ENCODE data around the gene SLC25A39. TPM values are rescaled to one million over a fixed set of nuclear protein-coding genes. Genes with fewer than 3 reads are reported as not detected.
A peak's percentile ranks its signal among the peaks of the same experiment; 100 is the strongest.

Gene SLC25A39
- total RNA-seq, 1 donor from 2014 or later, result 78.6 TPM

DNA sequence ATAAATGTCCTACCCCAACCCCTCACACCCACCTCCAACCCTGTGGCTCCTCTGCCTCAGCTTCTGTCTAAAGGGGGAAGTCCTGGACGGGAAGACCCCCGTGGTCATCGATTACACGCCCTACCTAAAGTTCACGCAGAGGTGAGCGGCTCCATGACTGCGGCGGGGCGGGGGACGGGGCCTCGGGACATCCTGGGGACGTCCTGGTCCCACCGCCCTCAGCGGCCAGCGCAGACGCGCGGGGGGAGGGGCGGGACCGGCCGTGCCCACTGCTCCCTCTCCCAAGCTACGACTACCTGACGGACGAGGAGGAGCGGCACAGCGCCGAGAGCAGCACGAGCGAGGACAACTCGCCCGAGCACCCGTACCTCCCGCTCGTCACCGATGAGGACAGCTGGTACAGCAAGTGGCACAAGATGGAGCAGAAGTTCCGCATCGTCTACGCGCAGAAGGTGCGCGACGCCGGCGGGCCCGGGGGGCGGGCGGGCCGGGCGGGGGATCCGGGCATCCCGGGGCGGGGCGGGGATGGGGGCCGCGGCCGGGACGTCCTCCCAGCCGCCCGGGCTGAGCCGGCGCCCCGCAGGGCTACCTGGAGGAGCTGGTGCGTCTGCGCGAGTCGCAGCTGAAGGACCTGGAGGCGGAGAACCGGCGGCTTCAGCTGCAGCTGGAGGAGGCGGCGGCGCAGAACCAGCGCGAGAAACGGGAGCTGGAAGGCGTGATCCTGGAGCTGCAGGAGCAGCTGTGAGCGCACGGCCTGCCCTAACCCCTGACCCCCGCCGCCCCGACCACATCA, 9.6 kb downstream of the SLC25A39 start:
- DNase-seq (ENCODE audit: low spot score) (no peak), ATAC-seq (no peak)

DNA sequence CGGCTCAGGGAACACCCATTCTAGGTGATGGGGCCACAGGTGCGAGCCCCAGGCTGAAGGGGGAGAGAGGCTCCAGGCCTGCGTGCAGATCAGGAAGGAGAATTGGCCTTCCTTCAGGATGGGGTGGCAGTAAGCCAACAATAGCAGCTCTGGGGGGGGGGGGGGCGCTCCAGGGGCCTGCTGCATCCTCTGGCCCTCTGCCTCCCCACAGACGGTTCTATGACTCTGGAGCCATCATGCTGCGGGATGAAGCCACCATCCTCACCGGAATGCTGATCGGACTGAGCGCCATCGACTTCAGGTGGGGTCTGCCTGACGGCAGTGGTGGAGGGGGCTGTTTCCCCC, 10.1 kb downstream of the SLC25A39 start:
- DNase-seq (ENCODE audit: low spot score), result no peak
- no peak for ATAC-seq

DNA sequence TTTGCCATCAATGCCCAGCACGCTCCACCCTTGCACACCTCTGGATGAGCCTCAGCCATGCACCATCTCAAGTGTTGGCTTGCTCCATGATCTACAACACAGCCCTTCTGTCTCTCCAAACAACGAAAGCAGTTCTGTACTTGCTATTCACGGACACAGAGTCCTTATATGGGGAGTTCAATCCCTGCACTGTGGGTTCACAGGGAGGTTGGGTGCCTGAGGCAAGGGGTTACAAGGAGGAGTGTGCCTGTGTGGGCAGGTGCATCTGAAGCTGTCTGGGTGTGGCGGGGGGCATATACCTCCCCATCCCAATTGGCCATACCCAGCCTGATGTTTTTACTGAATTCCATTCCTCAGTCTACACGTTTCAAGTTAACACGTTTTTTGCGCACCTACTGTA, 10.6 kb downstream of the SLC25A39 start:
- no peak for DNase-seq (ENCODE audit: low spot score)
- no peak for ATAC-seq

DNA sequence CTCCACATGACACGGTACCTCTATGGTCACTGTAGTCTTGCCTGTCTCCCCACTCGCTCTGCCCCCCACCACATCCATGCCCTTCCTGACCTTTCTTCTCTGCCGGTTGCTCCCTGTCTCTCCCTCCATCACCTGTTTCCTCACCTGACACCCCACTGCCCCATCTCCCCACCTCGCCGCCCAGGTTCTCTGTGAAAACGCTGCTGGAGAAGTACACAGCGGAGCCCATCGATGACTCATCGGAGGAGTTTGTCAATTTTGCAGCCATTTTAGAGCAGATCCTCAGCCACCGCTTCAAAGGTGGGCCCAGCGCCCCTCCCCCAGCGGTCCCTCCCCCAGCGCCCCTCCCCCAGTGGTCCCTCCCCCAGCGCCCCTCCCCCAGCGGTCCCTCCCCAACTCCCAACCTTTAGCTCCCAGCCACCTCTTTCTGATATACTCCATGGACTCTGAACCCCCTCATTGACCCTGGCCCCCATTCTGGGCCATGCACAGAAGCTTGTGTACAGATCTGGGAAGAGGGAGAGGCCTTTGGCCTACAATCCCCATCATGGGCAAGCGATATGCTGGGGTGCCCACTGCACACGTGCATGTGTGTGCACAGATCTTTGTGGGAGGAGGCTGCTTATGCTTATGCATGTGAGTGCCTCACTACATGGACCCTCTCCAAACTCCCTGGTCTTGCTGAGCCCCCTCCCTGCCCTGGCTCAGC, 12.1 kb downstream of the SLC25A39 start:
- ATAC-seq (no peak), DNase-seq (ENCODE audit: low spot score) (no peak)

DNA sequence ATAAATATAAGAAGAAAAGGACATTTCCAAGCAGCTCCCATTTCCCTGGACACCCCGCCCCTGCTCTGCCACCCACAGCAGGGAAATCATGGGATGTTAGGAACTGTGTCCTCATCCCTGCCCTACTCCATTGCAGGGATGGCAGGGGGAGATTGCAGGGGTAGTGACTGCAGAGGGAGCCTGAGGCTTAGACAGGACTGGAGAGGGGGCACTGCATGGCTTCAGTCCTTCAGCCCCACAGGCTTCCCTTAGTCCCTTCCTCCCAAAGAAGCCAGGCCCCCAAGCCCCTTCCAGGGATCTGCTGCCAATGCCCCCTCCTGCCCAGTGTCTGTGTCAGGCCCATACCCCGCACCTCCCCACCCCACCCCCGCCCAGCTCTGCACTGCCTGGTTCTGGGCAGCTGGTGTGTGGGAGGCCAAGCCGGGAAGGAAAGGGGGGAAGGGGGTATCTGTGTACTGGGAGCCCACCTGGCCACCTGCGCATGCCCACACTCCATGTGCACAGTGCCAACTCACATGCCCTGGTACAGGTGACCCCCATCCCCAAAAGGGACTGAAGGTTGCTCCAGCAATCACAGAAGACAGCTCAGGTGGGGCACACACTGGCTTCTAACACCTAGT, 13.0 kb downstream of the SLC25A39 start:
- ATAC-seq, result no peak

DNA sequence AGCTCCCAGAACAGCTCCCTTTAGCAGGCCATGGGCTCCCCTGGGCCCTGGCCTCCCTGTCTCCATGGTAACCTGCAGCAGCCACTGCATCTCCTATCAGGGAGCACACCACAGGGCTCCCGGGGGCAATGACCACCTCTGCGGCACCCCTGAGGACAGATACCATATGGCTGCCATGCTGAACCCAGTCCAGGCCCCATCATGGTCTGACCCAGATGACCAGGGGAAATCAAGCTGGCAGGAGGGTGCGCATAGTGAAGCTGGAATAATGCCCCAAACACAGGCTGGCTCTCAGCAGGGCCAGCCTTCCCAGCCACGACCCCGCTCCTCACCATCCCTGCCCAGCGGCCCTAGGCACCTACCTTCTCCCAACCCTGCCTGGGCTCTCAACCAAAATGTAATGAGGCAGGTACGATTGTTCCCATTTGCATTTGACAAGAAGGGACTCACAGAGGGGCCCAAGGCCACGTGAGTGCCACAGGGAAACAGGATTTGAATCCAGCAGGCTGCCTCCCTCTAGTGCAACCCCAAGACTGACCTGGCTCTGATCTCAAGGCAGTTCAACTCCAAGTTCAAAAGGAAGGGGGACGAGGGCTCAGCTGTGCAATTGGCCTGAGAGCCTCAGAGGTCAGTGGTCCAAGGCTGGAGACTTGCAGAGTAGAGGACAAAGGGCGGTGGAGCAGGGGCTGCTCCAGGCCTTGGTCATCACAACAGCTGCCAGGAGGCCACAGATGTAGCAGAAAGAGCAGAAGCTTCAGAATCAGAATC, 13.8 kb downstream of the SLC25A39 start:
- DNase-seq (ENCODE audit: low spot score) (no peak), ATAC-seq (no peak)

More for the DNA sequence above, 13.0 kb downstream of the SLC25A39 start:
- no peak for DNase-seq (ENCODE audit: low spot score)

DNA sequence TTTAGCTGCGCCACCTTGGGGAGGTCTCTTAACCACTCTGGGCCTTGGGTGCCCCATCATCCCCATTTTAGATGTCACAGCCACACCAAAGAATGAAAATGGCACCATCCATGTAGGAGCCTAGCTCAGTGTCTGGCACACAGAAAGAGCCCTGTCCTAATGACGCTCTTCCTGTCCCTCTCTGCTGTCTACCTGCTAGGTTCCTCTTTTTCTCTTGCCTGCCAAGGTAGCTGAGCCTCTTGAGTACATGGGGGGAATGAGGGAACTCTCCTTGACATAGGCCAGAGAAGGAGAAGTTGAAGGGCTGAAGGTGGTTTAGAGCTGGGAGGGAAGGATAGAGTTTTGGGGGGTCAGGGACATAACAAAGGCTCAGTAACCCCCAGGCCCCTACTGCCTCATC, 14.4 kb downstream of the SLC25A39 start:
- no peak for DNase-seq (ENCODE audit: low spot score)
- no peak for ATAC-seq

DNA sequence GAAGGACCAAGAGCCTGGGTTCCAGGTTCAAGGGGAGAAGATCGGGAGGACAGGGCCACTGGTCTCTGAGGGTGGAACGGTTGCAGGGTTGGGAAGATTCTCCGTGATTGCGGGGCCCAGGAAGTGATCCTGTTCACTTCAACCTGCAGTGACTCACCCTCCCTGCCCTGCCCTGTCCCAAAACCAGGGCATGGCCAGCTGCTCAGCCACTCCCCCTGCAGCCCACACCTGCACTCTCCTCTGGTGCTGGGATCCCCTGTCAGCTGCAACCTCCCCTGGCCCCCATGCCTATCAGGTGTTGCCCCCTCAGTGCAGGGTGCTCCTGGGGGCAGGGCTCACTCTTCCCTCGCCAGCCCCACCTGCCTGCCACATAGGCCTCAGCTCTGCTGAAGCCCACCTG, 15.2 kb downstream of the SLC25A39 start:
- no peak for DNase-seq (ENCODE audit: low spot score)

DNA sequence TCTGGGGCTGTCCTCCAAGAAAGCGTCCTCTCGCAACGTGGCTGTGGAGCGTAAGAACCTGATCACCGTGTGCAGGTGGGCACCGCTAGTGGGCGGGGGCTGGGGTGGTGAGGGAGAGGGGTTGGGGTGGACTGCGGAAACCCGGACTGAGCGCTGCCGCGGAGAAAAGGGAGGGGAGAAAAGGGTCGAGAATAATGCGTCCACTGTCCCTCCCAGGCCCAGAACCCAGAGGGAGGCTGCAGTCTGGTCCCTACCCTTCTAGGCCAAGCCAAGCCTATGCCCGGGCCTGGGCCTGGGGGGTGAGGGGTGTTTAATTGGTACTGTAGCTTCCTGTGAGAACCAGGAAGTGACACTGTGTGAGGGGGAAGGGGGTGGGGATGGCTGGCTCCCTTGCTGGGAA, 15.8 kb downstream of the SLC25A39 start:
- ATAC-seq, result no peak
- no peak for DNase-seq (ENCODE audit: low spot score)

More for the DNA sequence above, 15.2 kb downstream of the SLC25A39 start:
- no peak for ATAC-seq

DNA sequence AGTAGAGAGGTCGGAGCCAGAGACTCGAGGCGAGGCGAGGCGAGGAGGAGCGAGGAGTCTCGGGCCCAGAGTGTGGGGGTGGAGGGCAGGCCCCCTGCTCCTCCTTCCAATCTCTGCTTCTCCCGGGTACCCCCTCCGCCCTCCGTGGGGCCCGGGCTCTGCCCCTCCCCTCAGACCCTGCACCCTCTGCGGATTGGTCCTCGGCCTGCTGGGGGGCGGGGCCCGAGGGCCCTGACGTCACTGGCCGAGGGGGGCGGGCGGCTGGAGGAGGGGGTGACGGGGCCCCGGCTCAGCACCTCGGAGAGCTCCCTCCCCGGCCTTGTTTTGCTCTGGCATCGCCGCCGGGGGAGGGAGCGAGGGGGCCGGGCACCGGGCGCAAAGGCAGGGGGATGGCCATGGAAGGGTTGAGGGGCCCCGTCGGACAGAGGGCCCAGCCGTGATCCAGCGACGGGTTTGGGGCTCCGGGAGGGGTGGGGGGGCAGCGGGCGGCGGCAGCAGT, 16.3 kb downstream of the SLC25A39 start, which contains the start of gene RUNDC3A:
RUNDC3A (plus strand) TSS at position 282 of the 499 bp plus-strand sequence. CDS start 232 bp downstream, outside the sequence.
- DNase-seq (ENCODE audit: low spot score) (peak; percentile 59), ATAC-seq (peak; percentile 87)

DNA sequence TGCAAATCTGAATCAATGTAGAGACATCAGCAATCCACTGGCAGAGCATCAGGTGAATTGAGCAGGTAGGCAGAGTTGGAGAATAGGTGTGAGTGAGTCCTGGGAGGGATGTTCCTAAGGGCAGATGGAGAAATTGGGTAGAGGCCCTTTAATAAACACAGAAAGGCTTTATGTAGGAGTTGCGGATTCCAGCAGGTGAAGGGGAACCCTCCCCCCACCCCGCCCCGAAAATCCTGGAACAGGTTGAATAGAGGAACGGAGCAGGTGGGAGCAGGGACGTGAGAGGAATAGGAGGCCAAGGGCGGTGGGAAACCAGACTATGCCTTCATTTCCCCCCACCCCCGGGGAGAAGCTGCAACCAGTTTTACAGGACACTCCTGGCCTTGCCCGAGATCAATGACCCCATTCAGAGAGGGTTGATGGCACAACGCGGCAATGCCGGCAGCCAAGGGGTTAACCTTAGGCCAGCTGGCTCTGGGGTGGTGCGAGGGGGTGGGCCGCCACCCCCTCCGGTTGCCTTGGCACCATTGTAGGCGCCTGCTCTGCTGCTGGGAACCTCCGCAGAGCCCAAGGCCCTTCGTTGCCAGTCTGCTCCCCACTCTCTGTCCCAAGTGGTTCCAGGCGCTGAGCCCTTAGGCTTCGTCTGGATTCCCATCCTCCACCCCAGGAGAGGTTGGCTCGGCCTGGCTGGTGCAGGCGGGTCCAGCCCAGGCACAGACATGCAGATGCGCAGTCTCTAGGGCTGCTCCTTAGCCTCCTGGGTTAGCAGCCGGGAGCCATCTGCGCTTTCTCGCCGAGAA, 17.0 kb downstream of the SLC25A39 start:
- no peak for DNase-seq (ENCODE audit: low spot score)
- peak; percentile 72 for ATAC-seq

DNA sequence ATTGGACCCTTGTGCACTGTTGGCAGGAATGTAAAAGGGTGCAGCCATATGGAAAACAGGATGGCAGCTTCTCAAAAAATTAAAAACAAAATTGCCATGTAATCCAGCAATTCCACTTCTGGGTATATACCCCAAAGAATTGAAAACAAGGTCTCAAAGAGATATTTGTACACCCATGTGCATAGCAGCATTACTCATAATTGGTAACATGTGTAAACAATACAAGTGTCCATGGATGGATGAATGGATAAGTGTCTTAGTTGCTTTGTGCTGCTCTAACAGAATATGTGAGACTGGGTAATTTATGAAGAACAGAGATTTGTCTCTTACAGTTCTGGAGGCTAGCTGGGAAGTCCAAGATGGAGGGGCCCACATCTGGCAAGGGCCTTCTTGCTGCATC, 20.0 kb downstream of the SLC25A39 start:
- DNase-seq (ENCODE audit: low spot score), result no peak
- ATAC-seq, result no peak

DNA sequence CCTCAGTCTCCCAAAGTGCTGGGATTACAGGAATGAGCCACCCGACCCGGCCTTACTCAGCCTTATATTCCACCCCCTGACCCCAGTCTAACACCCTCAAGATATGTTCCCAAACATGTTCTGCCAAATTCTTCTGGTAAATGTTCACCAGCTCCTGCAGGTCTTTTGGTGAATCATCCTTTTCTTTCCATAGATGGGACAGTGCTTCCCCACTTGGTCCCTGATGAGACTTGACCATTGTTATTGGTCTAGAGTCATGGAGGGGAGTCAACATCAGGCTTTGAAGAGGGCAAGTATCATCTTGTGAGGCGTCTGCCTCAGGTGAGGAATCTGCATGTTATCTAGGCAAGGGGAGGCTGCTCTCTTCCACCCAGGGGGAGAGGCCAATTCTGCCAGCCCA, 26.6 kb downstream of the SLC25A39 start:
- ATAC-seq, result no peak
- DNase-seq (ENCODE audit: low spot score), result no peak

DNA sequence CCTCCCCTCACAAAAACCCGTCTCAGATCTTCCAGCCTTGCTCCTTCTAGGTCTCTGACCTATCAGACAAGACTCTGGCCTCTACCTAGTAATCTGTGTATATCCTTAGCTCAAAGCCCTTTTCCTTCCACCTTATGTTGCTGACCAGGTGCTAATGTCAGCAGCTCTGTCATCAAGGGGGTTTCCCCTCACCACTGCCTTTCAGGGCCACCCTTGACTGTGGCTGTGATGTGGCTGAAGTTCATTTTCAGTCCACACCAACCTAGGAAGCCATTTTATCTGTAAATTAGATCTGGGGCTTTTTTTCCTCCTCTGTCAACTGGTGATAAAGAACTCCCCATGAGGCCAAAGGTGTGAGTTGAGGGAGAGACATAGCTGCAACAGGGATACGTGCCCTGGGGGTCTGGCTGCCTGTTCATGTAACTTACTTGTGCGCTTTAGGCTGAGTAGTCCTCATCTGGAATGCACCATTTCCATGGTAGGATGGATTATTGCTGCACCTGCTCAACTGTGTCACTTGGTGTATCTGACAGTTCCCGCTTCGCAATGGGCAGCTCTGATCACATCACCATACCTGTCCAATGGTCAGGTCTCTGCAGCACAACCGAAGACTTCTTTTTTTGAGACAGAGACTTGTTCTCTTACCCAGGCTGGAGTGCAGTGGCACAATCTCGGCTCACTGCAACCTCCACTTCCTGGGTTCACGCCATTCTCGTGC, 31.0 kb downstream of the SLC25A39 start:
- DNase-seq (ENCODE audit: low spot score) (no peak), ATAC-seq (no peak)

DNA sequence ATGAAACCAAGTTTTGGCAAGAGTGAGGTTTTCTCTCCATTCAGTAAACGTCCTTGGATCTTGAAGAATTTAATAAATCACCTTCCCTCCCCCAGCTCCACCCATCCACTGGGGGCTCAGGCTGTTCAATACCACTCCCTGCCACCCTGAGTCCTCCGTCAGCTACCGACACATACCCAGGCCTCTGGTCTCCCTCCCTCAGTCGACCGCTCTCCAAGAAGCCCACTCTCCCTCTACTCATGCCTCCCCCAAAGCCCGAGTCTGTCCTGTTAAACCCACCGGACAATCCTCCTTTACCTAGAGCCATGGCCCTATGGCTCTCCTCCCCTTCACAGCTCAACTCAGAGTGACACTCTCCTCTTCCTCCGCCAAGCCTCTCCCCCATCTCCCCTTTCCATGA, 37.0 kb downstream of the SLC25A39 start:
- DNase-seq (ENCODE audit: low spot score), result no peak
- ATAC-seq, result no peak

DNA sequence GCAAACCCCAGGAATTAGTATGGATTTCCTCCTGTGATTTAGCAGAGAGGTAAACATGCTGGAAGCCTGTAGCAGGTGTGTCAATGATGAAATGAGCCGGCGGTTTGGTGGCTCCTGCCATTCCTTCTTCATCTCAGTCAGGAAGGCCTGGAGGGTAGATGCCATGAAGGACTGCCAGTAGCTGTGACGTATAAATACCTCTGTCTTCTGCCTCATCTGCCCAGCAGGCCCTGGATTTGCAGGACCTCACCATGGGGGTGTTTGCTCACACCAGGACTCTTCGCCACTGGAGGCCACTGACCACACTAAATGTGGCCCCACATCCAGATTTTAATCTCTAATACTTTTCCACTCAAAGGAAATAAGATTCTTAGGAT, 40.6 kb downstream of the SLC25A39 start:
- ATAC-seq, result no peak

DNA sequence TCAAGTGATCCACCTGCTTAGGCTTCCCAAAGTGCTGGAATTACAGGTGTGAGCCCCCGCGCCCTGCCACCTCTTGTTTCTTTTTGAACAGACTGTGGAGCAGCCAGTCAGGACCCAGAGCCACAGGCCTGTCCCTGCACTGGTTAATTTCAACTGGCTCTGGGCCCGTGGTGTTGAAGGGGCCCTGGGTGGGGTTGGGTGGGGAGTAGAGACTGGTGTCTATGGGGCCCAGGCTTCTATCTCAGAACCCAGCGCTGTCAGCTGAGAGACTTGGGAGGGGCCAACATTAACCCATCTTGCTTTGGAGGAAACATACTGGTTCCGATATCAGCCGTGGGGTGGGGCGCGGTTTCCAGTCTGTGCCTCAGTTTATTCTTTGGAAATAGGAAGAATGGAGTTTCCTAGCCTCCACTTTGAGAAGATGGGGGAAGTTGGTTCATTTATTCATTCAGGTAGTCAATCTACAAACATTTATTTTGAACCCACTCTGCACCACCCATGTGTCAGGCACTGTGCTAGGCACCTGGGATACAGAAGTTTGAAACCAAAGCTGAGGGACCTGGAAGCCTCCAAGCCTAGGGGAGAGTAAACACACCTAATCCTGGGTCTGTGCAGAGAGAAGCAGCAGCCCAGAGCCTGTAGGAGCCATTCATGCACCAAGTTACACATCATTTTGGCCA, 41.1 kb downstream of the SLC25A39 start:
- ATAC-seq (no peak), DNase-seq (ENCODE audit: low spot score) (no peak)

More for the DNA sequence above, 40.6 kb downstream of the SLC25A39 start:
- DNase-seq (ENCODE audit: low spot score), result no peak

DNA sequence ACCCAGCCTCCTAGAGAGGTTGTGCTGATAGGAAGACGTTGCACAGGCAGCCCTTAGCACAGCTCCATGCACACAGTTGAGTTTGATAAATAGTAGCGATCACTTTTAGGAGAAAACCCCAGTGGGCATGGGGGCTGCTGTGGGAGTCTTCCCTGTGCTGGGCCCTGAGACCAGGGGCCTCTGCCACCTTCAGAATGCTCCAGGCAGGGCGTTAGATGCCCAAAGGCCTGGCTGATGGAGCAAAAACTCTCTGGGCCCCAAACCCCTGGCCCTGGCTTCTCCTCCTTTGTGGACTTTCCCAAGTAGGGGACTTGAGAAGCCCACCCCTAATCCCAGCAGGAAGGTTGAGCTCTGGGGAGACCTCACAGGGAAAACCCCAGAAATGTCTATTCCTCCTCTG, 42.4 kb downstream of the SLC25A39 start:
- no peak for ATAC-seq
- DNase-seq (ENCODE audit: low spot score), result no peak

DNA sequence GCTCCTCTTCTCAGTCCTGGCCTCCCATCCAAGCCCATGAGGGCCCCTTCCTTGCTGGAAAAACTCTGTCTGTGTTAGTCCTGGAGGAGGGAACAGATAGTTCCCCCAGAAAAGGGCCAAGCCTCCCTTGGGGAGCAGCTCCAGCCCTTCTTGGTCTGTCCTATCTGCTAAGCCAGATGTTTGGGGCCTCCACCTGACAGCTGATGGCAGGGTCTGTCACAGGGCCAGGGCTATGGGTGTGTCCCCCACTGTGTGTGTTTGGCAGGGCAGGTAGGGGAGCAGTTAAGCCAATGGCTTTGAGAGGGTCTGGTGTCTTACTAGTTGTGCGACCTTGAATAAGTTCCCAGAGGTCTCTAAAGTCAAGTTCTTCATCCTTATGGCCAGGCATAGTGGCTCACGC, 43.1 kb downstream of the SLC25A39 start:
- ATAC-seq (no peak), DNase-seq (ENCODE audit: low spot score) (no peak)
